H1 (cell line): ENCODE data around the gene FLNC. TPM values are rescaled to one million over a fixed set of nuclear protein-coding genes. Genes with fewer than 3 reads are reported as not detected.

Experiments used
- CTCF ChIA-PET: fragments of 300-600 bp; sonication (Branson Sonifier 250); formaldehyde crosslinking; loops from one replicate; lab custom pipeline; 2021; ENCODE audit not compliant: partially characterized antibody; lab: Charles Lee
- POLR2A ChIA-PET: fragments of 300-600 bp; sonication (Branson Sonifier 250); formaldehyde crosslinking; loops from one replicate; lab custom pipeline; 2021; ENCODE audit warnings: inconsistent platforms; ENCODE audit not compliant: partially characterized antibody; lab: Charles Lee
- DNase-seq, 2 experiments: peaks; one replicate each; pipeline versions ENCODE4 v3.0.0 to v3.0.0-alpha.2; 2010 to 2022; ENCODE audit warnings: low spot score in 2 of 2, low read depth in 1 of 2, mixed read lengths in 1 of 2
- FAIRE-seq: peaks from 2 replicates; lab custom pipeline; 2011; peaks lifted over from hg19 to GRCh38; lab: Jason Lieb, UNC
- H2AFZ ChIP-seq: 2 replicates; pipeline ENCODE4 v1.8.1; 2012; ENCODE audit warnings: low read length, inconsistent platforms
- H2AK5ac ChIP-seq: 2 replicates; pipeline ENCODE4 v1.6.1; 2013; ENCODE audit warnings: low read depth, low read length
- H2BK120ac ChIP-seq: replicated peaks from 2 replicates; pipeline ENCODE3; 2013; ENCODE audit warnings: low read depth, low read length, inconsistent platforms
- H2BK12ac ChIP-seq: 2 replicates; pipeline ENCODE4 v1.6.1; 2013; ENCODE audit warnings: low read depth, low read length
- H2BK15ac ChIP-seq: 2 replicates; pipeline ENCODE4 v1.6.1; 2013; ENCODE audit warnings: low read length
- H2BK20ac ChIP-seq: 2 replicates; pipeline ENCODE4 v1.6.1; 2013; ENCODE audit warnings: low read length
- H2BK5ac ChIP-seq: 2 replicates; pipeline ENCODE4 v1.6.1; 2013; ENCODE audit warnings: low read depth, low read length
- H3K14ac ChIP-seq: 2 replicates; pipeline ENCODE4 v1.6.1; 2013; ENCODE audit warnings: inconsistent platforms; ENCODE audit not compliant: insufficient read length
- H3K18ac ChIP-seq: 2 replicates; pipeline ENCODE4 v1.6.1; 2013; ENCODE audit warnings: low read length; ENCODE audit errors: extremely low read depth
- H3K23ac ChIP-seq: 2 replicates; pipeline ENCODE4 v1.6.1; 2013; ENCODE audit warnings: inconsistent platforms; ENCODE audit not compliant: insufficient read length
- H3K23me2 ChIP-seq: 2 replicates; pipeline ENCODE4 v1.6.1; 2013; ENCODE audit warnings: low read depth, low read length
- H3K27ac ChIP-seq: 2 replicates; pipeline ENCODE4 v1.6.1; 2011; ENCODE audit warnings: low read depth, low read length, inconsistent platforms
- H3K27me3 ChIP-seq, 4 experiments: replicated peaks in 1 of 4; 1 replicate in 1 of 4; 2 replicates in 3 of 4; pipeline versions ENCODE4 v1.6.1 to v1.8.1; 2011 to 2013; ENCODE audit warnings: low read length in 3 of 4, mild to moderate bottlenecking in 3 of 4, inconsistent platforms in 2 of 4, mixed read lengths in 2 of 4, moderate library complexity in 1 of 4; ENCODE audit not compliant: control insufficient read depth in 3 of 4, insufficient read depth in 3 of 4; ENCODE audit errors: extremely low read depth in 1 of 4
- H3K36me3 ChIP-seq, 4 experiments: 2 replicates each; pipeline versions ENCODE4 v1.6.1 to v1.8.1; 2011 to 2013; ENCODE audit warnings: mild to moderate bottlenecking in 4 of 4, low read length in 3 of 4, moderate library complexity in 2 of 4, control low read depth in 1 of 4, inconsistent platforms in 1 of 4; ENCODE audit not compliant: insufficient read depth in 4 of 4, control insufficient read depth in 2 of 4
- H3K4ac ChIP-seq: replicated peaks from 2 replicates; pipeline ENCODE3; 2013; ENCODE audit warnings: low read length, low read depth, mixed read lengths, inconsistent platforms; ENCODE audit not compliant: insufficient read length
- H3K4me1 ChIP-seq, 4 experiments: replicated peaks in 1 of 4; 1 replicate in 1 of 4; 2 replicates in 3 of 4; pipeline versions ENCODE4 v1.6.1 to v1.8.1; 2011 to 2013; ENCODE audit warnings: low read length in 3 of 4, inconsistent platforms in 2 of 4, mixed read lengths in 1 of 4; ENCODE audit not compliant: insufficient read depth in 4 of 4, control insufficient read depth in 3 of 4
- H3K4me2 ChIP-seq, 2 experiments: 2 replicates each; pipeline versions ENCODE4 v1.6.1 to v1.8.1; 2011 to 2013; ENCODE audit warnings: low read depth in 2 of 2, low read length in 2 of 2, control low read depth in 1 of 2, inconsistent platforms in 1 of 2, mild to moderate bottlenecking in 1 of 2; ENCODE audit not compliant: insufficient read depth in 1 of 2
- H3K4me3 ChIP-seq, 4 experiments: fragments of 200-600, 300-600 bp in 1 of 4; sonication (generic), shearing (Covaris generic), sonication (Bioruptor Twin) in 1 of 4; 2 replicates each; pipeline versions ENCODE4 v1.5.1 to v1.8.1; 2011 to 2016; ENCODE audit warnings: low read length in 4 of 4, low read depth in 3 of 4, control low read depth in 2 of 4, inconsistent platforms in 2 of 4, mild to moderate bottlenecking in 2 of 4, mixed read lengths in 1 of 4, moderate library complexity in 1 of 4; ENCODE audit not compliant: insufficient read depth in 2 of 4; ENCODE audit errors: extremely low read depth in 1 of 4
- H3K56ac ChIP-seq: replicated peaks from 2 replicates; pipeline ENCODE3; 2013; ENCODE audit warnings: low read depth, mild to moderate bottlenecking, mixed read lengths, low read length, inconsistent platforms; ENCODE audit not compliant: insufficient read length
- H3K79me1 ChIP-seq: 2 replicates; pipeline ENCODE4 v1.6.1; 2013; ENCODE audit warnings: low read depth, low read length, control low read depth
- H3K79me2 ChIP-seq, 2 experiments: 2 replicates each; pipeline versions ENCODE4 v1.6.1 to v1.8.1; 2012 to 2013; ENCODE audit warnings: low read length in 2 of 2, mild to moderate bottlenecking in 2 of 2, inconsistent platforms in 1 of 2; ENCODE audit not compliant: insufficient read depth in 2 of 2, control insufficient read depth in 1 of 2
- H3K9ac ChIP-seq, 4 experiments: replicated peaks in 1 of 4; 1 replicate in 1 of 4; 2 replicates in 3 of 4; pipeline versions ENCODE4 v1.6.1 to v1.8.1; 2011 to 2013; ENCODE audit warnings: low read depth in 3 of 4, low read length in 3 of 4, control low read depth in 2 of 4, mild to moderate bottlenecking in 2 of 4, moderate library complexity in 2 of 4, inconsistent platforms in 1 of 4; ENCODE audit errors: extremely low read depth in 1 of 4
- H3K9me3 ChIP-seq, 2 experiments: 2 replicates each; pipeline versions ENCODE4 v1.6.1 to v1.8.1; 2012 to 2013; ENCODE audit warnings: mild to moderate bottlenecking in 2 of 2, moderate library complexity in 2 of 2, control low read depth in 1 of 2, inconsistent platforms in 1 of 2, low read depth in 1 of 2, low read length in 1 of 2, mixed read lengths in 1 of 2; ENCODE audit not compliant: insufficient read depth in 2 of 2
- H4K20me1 ChIP-seq, 2 experiments: replicated peaks in 1 of 2; 2 replicates each; pipeline versions ENCODE3 to v1.8.1; 2011 to 2013; ENCODE audit warnings: inconsistent platforms in 2 of 2, low read length in 2 of 2, mild to moderate bottlenecking in 1 of 2; ENCODE audit not compliant: insufficient read depth in 2 of 2, control insufficient read depth in 1 of 2
- H4K5ac ChIP-seq: 2 replicates; pipeline ENCODE4 v1.6.1; 2013; ENCODE audit warnings: low read length, low read depth, mixed read lengths, inconsistent platforms; ENCODE audit not compliant: insufficient read length
- H4K8ac ChIP-seq: 2 replicates; pipeline ENCODE4 v1.8.0; 2013; ENCODE audit warnings: mild to moderate bottlenecking, moderate library complexity, low read length, inconsistent platforms; ENCODE audit not compliant: insufficient read depth; ENCODE audit errors: extremely low read depth
- H4K91ac ChIP-seq: replicated peaks from 2 replicates; pipeline ENCODE3; 2013; ENCODE audit warnings: low read length, mixed read lengths, inconsistent platforms; ENCODE audit not compliant: insufficient read length
- FOSL1 ChIP-seq: IDR thresholded peaks from 2 replicates; pipeline ENCODE4 v1.6.1; 2011; ENCODE audit warnings: mild to moderate bottlenecking, low read depth, low read length, moderate library complexity; ENCODE audit not compliant: insufficient read depth
- SIX5 ChIP-seq: IDR thresholded peaks from 2 replicates; pipeline ENCODE4 v1.6.1; 2011; ENCODE audit warnings: mild to moderate bottlenecking, low read depth, low read length
- SUZ12 ChIP-seq: fragments of 200-600 bp; sonication (generic); IDR thresholded peaks from 2 replicates; pipeline ENCODE4 v1.6.1; 2012; ENCODE audit warnings: mild to moderate bottlenecking, inconsistent platforms, low read length, moderate library complexity, mixed read lengths
- WGBS, 2 experiments: shearing (Covaris generic) in 1 of 2; methylation state at CpG; one replicate each; pipeline versions ENCODE4 v1.1.6 to v1.1.7; 2013 to 2015; ENCODE audit warnings: low lambda C conversion rate in 2 of 2, mixed read lengths in 2 of 2, inconsistent platforms in 1 of 2, low coverage in 1 of 2, missing lambda C conversion rate in 1 of 2; ENCODE audit not compliant: insufficient replicate concordance in 2 of 2, insufficient coverage in 1 of 2, insufficient read length in 1 of 2; ENCODE audit errors: extremely low coverage in 1 of 2, missing lambda C conversion rate in 1 of 2; 5-methylcytosine and 5-hydroxymethylcytosine counted together
- polyA plus RNA-seq, 7 experiments: library from polyadenylated mRNA; depleted of rRNA in 3 of 7; stranded (reverse) in 5 of 7; unstranded in 2 of 7; fragments of >200 nt in 5 of 7; fragments of 200-250 nt in 2 of 7; gene quantifications; 1 replicate in 5 of 7; 2 replicates in 1 of 7; 4 replicates in 1 of 7; pipeline versions ENCODE4 v1.2.1 to v1.2.3, GENCODE V29; 2011 to 2013; ENCODE audit warnings: missing spikeins in 2 of 7, mixed read lengths in 2 of 7
- total RNA-seq: library from RNA; stranded (reverse); fragmentation: NEBNext Ultra II Directional; extraction: Animal tissue kit (Norgen Biotek cat#: 25700); gene quantifications from 2 replicates; pipeline ENCODE4 v1.2.1, GENCODE V29; 2021

FLNC gene
- total and polyA plus RNA-seq, 2 of the 8 experiments (the other 6 are each of a cell fraction or from before 2014, with no cell fraction given) = 1.9 to 10.7 TPM

DNA sequence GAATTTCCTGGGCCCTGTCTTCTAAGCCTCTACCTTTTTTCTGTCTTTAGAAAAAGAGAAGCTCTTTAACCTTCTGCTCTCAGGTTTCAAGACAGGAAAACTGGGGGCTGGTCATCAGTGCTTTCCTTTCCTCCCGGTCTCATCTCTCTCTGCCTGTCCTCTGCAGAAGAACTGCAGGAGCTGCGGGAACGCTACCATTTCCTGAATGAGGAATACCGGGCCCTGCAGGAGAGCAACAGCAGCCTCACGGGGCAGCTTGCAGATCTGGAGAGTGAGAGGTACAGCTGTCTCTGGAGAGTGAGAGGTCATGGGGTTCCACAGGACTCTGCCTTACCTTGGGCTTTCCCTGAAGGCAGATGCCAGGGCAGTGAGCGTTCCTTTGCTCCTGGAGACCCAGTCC, 25.7 kb upstream of the FLNC start:
- H3K36me3 ChIP-seq = peaks cover 20 to 73% (median 45%) of the 10 kb centered on the region in 4 experiments; a peak in 7 of 8 replicates
- no peak overlapping the region for H3K9ac ChIP-seq
- H4K20me1 ChIP-seq = peaks cover 0 to 2% of the 10 kb centered on the region in 2 experiments
- no peak overlapping the region for H3K14ac ChIP-seq
- H4K91ac ChIP-seq = no peak overlapping the region
- H3K27ac ChIP-seq = no peak overlapping the region
- H2BK5ac ChIP-seq = no peak overlapping the region
- WGBS, 2 experiments = 84% methylated on average over 6 of the region's 6 CpGs; no CpG with 5 or more reads in 1 of the 2 experiments
- no peak overlapping the region for H3K4me3 ChIP-seq
- no peak overlapping the region for H4K8ac ChIP-seq
- no peak overlapping the region for H2AFZ ChIP-seq
- H2BK120ac ChIP-seq = no peak overlapping the region
- no peak overlapping the region for H4K5ac ChIP-seq
- H3K4me1 ChIP-seq = no peaks in the 10 kb centered on the region
- H3K4me2 ChIP-seq = no peak overlapping the region
- H3K9me3 ChIP-seq = no peaks in the 10 kb centered on the region
- no peaks in the 10 kb centered on the region for H3K23me2 ChIP-seq
- ChIA-PET POLR2A (interaction anchor here (0.7 to 2.6 kb wide), 2 partner anchors 9 to 23 kb away, joined by 3 to 9 read pairs; no protein-coding TSS in a partner anchor), CTCF (interaction anchor here (0.6 to 2.9 kb wide), 8 partner anchors 10 to 282 kb away, joined by 3 to 7 read pairs (median 4); no protein-coding TSS in a partner anchor)
- H3K79me1 ChIP-seq = no peaks in the 10 kb centered on the region
- no peak overlapping the region for H2BK15ac ChIP-seq
- DNase-seq (no peak), FAIRE-seq (no peak)
- H3K4ac ChIP-seq = no peak overlapping the region
- no peak overlapping the region for H2BK20ac ChIP-seq
- H2BK12ac ChIP-seq = no peak overlapping the region
- no peak for TF ChIP-seq SUZ12
- TF ChIP-seq SIX5 = no peak
- no peak for TF ChIP-seq FOSL1
- no peaks in the 10 kb centered on the region for H3K79me2 ChIP-seq
- no peaks in the 10 kb centered on the region for H3K27me3 ChIP-seq
- H3K56ac ChIP-seq = no peak overlapping the region
- no peak overlapping the region for H3K18ac ChIP-seq
- H2AK5ac ChIP-seq = no peak overlapping the region
- no peak overlapping the region for H3K23ac ChIP-seq
